Psoas muscle (tissue), 8 donors: Measurements from ENCODE around the gene NRBF2. TPM values are rescaled to one million over a fixed set of nuclear protein-coding genes. Genes with fewer than 3 reads are reported as not detected.

Experiments used
- ATAC-seq, 4 donors: fragments of 200-7000 bp; cut with Tn5 transposase; one replicate each; pipeline ENCODE4 v1.9.1; 2020; ENCODE audit warnings: moderate library complexity in 3 of 4, mild to moderate bottlenecking in 2 of 4
- DNase-seq, 2 donors: peaks; one replicate each; pipeline ENCODE4 v3.0.0-alpha.2; 2020
- H3K27ac ChIP-seq: fragments of 200-600 bp; one replicate; pipeline ENCODE4 v1.8.0; 2022
- H3K27me3 ChIP-seq, 3 donors: fragments of 200-600 bp in 1 of 3; one replicate each; pipeline versions ENCODE4 v1.6.1 to v1.8.0; 2013 to 2022; ENCODE audit warnings: low read length in 2 of 3, mild to moderate bottlenecking in 2 of 3, moderate library complexity in 1 of 3; ENCODE audit not compliant: insufficient read depth in 3 of 3
- H3K36me3 ChIP-seq, 2 donors: fragments of 200-600 bp in 1 of 2; one replicate each; pipeline versions ENCODE4 v1.6.1 to v1.8.0; 2013 to 2022; ENCODE audit warnings: low read depth in 1 of 2, mild to moderate bottlenecking in 1 of 2, moderate library complexity in 1 of 2; ENCODE audit not compliant: insufficient read depth in 1 of 2
- H3K4me1 ChIP-seq: fragments of 200-600 bp; one replicate; pipeline ENCODE4 v1.8.0; 2022
- H3K4me3 ChIP-seq: fragments of 200-600 bp; one replicate; pipeline ENCODE4 v1.8.0; 2022; ENCODE audit warnings: mild to moderate bottlenecking
- H3K9me3 ChIP-seq: fragments of 200-600 bp; one replicate; pipeline ENCODE4 v1.8.0; 2022
- CTCF ChIP-seq: fragments of 200-600 bp; IDR thresholded peaks from one replicate; pipeline ENCODE4 v1.8.0; 2022; ENCODE audit warnings: antibody characterized with exemption
- WGBS, 3 donors: extraction: QIAGEN DNeasy Blood & Tissue Kit; methylation state at CpG; one replicate each; pipeline versions ENCODE4 v1.1.6 to v1.1.7; 2013; 5-methylcytosine and 5-hydroxymethylcytosine counted together
- intact Hi-C, 2 donors: fragments of 100-400 bp; cut with DNase I; formaldehyde crosslinking; loops; one replicate each; pipeline versions ENCODE4 v1.11.0 to v1.14.2; 2022
- polyA plus RNA-seq, 3 donors: library from polyadenylated mRNA; stranded (reverse); fragments of 200-250 nt; gene quantifications; one replicate each; pipeline ENCODE4 v1.2.3, GENCODE V29; 2013
- total RNA-seq, 4 donors: library from RNA; stranded (reverse); fragmentation: NEBNext Ultra II Directional in 2 of 4; extraction: Animal tissue kit (Norgen Biotek cat#: 25700) in 2 of 4; gene quantifications; one replicate each; pipeline versions ENCODE4 v1.2.1 to v1.2.4, GENCODE V29; 2021 to 2023
- donor health status: healthy with polysubstance abuse.
- donor health status: DM: no; HTN: no; CAD: no; lungs with moderate emphysema.
- donor health status: Bipolar disorder and iron deficiency.
- donor health status: healthy.
- donor health status: DM: yes; HTN: yes; CAD: no.
- donor health status: DM: no; HTN: no; CAD: no.
- donor health status: DM: no; HTN: no; CAD: no.
- donor health status: DM: yes; HTN: yes; CAD: no.

The NRBF2 gene
- total and polyA plus RNA-seq, 7 donors = 17.3 to 85.3 (median 23.4) TPM

DNA sequence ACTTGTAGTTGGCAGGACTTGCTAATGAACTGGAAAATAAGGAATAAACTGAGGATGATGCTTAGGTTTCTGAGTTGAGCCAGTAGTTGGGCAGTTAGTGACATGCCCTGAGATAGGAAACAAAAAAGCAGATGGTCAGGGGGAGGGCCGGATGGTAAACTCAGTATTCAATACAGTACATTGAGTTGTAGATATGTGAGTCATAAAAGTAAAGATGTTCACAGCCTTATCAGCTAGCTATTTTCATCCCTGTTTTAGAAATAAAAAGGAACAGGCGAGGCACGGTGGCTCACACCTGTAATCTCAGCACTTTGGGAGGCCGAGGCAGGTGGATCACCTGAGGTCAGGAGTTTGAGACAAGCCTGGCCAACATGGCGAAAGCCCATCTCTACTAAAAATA lies 22.2 kb upstream of the NRBF2 start:
- ATAC-seq (no peak), DNase-seq (no peak)
- H3K4me3 ChIP-seq = no peak overlapping the region
- peaks cover 18% of the 10 kb centered on the region for H3K4me1 ChIP-seq
- H3K9me3 ChIP-seq = no peaks in the 10 kb centered on the region
- no peaks in the 10 kb centered on the region for H3K27me3 ChIP-seq
- TF ChIP-seq CTCF = no peak
- no peak overlapping the region for H3K27ac ChIP-seq
- 90 to 93% (median 91%) methylated on average over 5 of the region's 5 CpGs for WGBS, 3 donors
- intact Hi-C loops = no loop called here
- no peaks in the 10 kb centered on the region for H3K36me3 ChIP-seq

GRCh38 chr10:63114031-63114814 lies 18.9 kb upstream of the NRBF2 start:
- H3K36me3 ChIP-seq = no peaks in the 10 kb centered on the region
- H3K4me3 ChIP-seq = no peak overlapping the region
- intact Hi-C loops = no loop called here
- 12 to 19% (median 17%) methylated on average over 4 of the region's 4 CpGs for WGBS, 3 donors
- H3K9me3 ChIP-seq = no peaks in the 10 kb centered on the region
- peaks cover 24% of the 10 kb centered on the region for H3K4me1 ChIP-seq
- no peak for TF ChIP-seq CTCF
- H3K27ac ChIP-seq = peak overlapping the region; percentile 93
- DNase-seq (peak; percentile 72 to 84), ATAC-seq (peak; percentile 72 to 83 (median 78))
- H3K27me3 ChIP-seq = no peaks in the 10 kb centered on the region

GRCh38 chr10:63115732-63116383 lies 17.3 kb upstream of the NRBF2 start:
- peak; percentile 82 to 89 for DNase-seq
- WGBS, 3 donors = 11 to 16% (median 13%) methylated on average over 7 of the region's 7 CpGs
- Histone ChIP-seq H3K4me3 (peak overlapping the region; percentile 23), H3K4me1 (peaks cover 24% of the 10 kb centered on the region), H3K36me3 (no peaks in the 10 kb centered on the region), H3K9me3 (no peaks in the 10 kb centered on the region), H3K27ac (peak overlapping the region; percentile 93), H3K27me3 (no peaks in the 10 kb centered on the region)
- no peak for TF ChIP-seq CTCF
- intact Hi-C loops = loop anchor here in 1 of 2 donors (1.0 kb wide), 1 partner anchor 17 kb away; the partner anchor contains the start of gene NRBF2
- ATAC-seq = peak; percentile 94 to 95 (median 94)

GRCh38 chr10:63116452-63117072 lies 16.6 kb upstream of the NRBF2 start:
- H3K9me3 ChIP-seq = no peaks in the 10 kb centered on the region
- H3K36me3 ChIP-seq = no peaks in the 10 kb centered on the region
- peak overlapping the region; percentile 93 for H3K27ac ChIP-seq
- no peaks in the 10 kb centered on the region for H3K27me3 ChIP-seq
- ATAC-seq (no peak), DNase-seq (no peak)
- H3K4me1 ChIP-seq = peaks cover 24% of the 10 kb centered on the region
- TF ChIP-seq CTCF = no peak
- H3K4me3 ChIP-seq = peak overlapping the region; percentile 23
- WGBS, 3 donors = 81 to 83% (median 83%) methylated on average over 3 of the region's 3 CpGs
- intact Hi-C loops = loop anchor here in 1 of 2 donors (1.0 kb wide), 1 partner anchor 17 kb away; the partner anchor contains the start of gene NRBF2
